Measurements from ENCODE around the gene CDC45.

The CDC45 gene

DNA sequence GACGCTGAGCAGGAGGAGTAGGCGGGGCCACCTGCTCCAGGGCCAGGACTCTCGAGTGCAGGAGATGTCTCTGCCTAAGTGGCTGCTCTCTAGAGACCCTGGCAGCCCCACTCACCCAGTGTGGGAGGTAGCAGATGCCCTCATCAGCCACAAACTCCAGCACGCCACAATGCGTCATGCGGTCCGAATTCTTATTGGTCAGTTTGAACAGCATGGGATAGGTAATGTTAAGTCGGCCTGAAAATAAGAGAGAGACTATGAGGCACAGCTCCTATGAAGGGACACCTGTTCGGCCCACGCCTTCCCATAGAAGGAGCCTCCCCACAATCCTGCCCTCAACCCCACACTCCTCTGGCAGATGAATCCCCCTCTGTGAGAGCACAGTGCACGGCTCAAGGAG lies 8.1 kb upstream of the CDC45 start:
- no peak for DNase-seq

DNA sequence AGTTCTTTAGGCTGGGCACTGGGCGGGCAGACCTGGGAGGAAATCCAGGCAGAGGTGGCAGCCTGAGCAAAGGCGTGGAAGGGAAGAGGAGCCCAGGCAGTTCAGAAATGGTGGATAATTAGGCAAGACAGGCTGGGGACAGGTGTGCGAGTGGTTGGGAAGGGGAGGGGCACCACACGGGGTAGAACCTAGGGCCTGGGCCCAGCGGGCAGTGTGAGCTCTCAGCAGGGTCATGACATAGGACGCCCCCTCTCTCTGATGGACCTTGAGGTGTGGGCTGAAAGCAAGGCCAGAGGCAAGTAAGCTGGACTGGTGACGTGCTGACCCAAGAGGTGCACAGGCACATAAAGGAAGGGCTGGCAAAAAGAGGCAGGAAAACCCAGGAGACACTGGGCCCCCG lies 7.5 kb upstream of the CDC45 start:
- DNase-seq = no peak

DNA sequence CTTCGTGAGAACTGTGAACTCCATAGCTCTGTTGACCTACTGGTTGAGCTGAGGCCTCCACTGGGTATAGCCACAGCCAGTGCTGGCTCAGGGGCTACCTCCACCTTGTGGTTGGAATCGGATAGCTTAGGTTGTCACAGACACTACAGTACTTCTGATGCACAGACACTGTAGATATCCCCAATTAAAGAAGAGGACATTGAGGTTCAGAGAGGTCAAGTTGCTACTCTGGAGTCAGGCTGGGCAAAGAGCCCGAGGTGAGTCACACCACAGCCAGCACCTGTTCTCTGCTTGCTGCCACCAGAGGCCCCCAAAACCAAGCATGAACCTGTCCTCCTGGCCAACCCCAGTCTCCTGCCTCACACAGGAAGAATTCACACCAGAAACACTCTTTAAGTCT lies 6.1 kb upstream of the CDC45 start:
- DNase-seq = no peak

DNA sequence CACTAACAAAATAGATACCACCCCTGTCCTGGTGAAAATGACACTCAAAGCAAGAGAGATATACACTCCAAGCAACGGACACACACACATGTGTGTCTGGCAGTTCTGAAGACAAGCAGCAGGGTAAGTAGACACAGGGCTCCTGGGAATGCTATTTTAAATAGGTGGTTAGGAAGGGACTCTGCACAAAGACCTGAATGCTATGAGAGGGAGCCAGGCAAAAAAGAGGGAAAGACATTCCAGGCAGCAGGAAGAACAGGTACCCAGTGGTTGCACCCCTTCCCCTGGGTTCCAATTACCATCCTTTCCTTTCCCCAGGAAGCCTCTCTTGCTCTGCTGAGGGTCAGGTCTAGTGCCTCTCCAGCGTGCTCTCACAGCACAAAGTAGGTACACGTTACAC lies 3.7 kb upstream of the CDC45 start:
- no peak for DNase-seq

DNA sequence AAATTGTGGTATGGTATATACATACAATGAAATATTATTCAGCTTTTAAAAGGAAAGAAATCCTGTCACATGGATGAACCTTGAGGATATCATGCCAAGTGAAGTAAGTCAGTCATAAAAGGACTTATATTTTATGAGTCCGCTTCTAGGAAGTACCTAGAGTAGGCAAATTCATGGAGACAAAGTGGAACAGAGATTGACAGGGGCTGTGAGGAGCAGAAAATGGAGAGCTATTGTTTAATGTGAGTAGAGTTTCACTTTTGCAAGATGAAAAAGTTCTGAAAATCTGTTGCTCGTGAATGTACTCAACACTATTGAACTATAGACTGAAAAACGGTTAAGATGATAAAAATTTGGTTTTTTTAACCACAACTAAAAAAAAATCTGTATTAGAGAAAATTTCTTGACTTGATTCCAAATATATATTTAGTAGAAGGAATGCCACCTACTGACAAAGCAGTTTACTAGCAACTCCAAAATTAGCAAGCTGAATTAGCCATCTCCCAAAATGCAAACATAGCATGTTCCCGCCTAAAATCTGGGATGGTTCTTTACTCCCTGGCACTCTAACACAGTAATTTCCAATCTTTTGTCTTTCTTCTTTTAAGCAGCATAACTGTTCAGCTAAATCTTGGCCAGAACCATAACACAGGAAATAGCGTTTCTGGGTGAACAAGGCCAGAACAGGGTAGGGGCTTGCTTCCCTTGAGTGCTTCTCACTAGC lies 2.2 kb upstream of the CDC45 start:
- no peak for DNase-seq

DNA sequence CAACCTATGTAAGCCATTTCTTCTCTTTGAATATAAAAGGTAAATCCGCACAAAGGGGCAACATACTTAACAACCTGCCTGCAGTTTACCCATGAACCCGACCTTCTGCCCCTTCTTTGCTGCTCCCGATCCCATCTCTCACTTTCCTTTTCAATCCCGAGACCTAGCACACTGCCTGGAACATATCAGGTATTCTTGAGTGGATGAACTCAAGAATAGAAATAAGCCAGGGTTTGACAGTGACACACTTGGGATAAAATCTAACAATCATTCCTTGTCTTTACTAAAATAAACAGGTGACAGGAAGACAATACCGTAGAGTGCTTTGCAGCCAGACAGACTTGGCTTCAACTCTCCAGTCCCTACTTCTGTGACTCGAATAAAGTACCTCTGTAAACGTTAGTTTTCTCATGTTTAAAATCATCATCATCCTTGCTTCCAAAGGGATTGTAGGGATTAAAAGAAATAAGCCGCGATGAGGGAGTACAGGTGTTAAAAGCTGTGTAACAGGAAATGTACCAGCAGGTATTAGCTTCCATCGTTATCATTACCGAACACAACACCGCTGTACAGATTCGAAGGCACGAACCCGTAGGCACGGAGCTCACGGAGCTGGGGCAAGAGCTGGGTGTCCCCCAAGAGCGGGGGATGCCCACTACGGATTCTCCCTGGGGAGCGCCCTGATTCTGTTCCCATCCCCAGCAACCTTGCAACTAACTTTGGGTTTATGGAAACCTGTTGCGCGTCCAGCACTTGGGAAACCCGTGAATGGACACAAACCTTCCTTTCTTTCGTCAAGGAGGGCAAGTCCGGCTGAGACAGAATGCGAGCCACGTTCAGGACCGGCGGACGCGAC lies 1.4 kb upstream of the CDC45 start:
- no peak for DNase-seq

DNA sequence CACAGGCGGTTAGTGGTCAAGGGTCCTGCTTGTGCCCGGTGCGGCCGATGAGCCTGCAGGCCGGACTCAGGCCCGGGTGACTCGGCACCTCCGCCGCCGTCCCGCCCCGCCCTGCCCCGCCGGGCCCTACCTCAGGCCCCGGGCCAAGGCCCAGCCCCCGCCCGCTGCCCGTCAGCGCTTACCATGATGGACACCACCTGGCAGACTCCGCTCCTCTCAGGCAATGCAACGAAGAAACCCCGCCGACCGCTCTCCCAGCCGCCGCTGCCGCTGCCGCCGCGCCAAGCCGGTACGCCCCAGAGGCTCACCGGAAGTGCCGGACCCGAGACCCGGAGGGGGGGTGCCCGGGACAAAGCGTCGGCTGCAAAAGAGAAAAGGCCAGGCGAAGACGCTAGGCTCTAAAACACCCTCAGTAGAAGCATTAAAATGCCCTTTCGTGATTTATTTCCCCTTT lies 792 bp upstream of the CDC45 start, which contains the start of gene UFD1:
TSS of gene UFD1 (minus strand) at position 293 of the 454 bp plus-strand sequence. CDS start at position 185, 108 bp downstream.
- DNase-seq = peak; percentile 82

DNA sequence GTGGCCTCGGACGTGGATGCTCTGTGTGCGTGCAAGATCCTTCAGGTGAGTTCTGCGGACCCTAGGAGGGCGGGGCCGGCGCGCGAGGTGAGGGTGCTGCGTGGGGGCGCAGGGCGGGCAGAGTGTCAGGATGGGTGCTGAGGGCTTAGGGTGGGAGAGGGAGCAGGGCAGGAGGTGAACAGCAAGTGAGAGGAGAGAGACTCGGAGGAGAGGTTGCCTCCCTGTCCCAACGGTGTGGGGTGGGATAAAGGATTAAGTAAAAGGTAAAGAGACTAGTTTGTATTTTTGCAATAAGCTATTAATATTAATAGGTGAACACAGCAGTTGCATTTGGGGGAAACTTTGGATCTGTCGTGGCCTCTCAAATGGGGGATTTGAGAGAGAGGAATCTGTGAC lies 451 bp downstream of the CDC45 start:
- no peak for DNase-seq

DNA sequence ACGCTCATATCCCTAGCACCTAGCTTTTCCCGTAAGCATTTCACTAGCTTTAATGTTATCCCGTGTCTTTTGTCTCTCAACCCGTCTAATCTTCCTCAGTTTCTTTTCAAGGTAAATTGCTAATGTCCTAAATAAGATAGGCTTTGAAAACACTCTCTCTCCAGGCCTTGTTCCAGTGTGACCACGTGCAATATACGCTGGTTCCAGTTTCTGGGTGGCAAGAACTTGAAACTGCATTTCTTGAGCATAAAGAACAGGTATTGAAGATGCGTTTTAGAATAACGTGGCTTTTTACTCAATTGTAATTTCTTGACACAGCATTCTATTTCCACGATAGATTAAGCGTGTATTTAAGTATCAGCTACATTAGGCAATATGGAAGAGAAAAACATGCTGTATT lies 1.1 kb downstream of the CDC45 start:
- DNase-seq = no peak

DNA sequence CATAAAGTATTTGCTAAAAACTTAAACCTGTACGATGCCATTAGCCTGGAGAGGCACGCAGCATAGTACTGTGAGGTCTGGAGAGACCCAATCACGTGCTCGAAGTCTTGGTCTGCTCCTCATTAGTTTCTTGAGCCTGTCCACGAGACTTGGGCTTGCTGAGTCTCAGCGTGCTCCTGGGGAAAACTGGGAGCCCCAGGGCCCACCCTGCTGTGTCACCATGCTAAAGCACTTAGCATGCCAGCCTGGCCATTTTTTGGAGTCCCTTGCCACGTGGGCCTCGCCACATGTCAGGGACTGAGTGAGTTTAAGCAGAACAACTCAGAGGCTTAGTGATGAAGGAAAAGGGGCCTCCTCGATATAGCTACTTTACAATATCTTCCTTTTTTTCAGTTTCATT lies 2.6 kb downstream of the CDC45 start:
- DNase-seq = no peak

DNA sequence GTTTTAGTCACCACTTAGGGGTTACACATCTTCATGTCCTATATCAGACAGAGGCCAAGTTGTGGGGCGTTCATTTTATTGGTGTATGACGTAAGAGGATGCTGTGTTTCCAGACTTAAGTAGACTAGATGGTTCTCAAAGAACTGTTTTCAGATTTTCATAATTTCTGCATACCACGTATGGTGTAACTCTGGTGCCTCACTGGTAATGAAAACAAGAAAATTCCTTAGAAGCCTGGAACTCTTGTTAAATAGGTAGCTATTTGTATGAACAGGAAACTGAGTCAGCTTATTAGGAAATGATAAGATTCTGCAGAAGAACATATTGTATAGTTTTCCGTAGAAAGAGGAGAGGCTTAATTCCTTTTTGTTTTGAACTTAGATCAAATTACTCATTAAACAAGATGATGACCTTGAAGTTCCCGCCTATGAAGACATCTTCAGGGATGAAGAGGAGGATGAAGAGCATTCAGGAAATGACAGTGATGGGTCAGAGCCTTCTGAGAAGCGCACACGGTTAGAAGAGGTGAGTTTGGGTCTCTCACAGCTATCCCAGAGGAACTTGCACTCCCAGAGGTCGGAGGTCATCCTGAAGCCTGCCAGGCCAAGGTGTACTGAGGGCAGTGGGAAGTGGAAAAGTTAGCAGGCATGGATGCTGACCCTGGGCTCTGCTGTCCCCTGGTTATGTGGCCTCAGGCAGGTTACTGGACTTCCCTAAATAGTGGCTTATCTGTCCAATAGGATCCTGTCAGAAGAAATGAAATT lies 3.9 kb downstream of the CDC45 start:
- DNase-seq = no peak

DNA sequence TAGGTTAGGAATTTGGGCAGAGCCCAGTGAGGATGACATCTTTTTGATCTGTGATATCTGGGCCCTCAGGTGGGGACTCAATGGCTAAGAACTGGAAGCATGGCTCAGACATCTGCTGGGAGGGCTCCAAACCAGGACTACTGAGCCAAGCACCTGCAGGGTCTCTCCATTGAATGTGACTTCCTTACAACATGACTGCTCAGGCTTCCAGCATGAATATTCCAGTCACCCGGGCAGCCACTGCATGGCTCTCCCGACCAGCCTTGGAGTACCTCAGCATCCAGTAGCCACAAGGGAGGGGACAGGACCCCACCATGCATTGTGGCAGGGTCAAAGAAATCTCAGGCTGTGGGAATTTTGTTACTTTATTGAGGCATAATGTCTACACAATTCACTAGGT lies 8.6 kb downstream of the CDC45 start:
- DNase-seq = no peak

DNA sequence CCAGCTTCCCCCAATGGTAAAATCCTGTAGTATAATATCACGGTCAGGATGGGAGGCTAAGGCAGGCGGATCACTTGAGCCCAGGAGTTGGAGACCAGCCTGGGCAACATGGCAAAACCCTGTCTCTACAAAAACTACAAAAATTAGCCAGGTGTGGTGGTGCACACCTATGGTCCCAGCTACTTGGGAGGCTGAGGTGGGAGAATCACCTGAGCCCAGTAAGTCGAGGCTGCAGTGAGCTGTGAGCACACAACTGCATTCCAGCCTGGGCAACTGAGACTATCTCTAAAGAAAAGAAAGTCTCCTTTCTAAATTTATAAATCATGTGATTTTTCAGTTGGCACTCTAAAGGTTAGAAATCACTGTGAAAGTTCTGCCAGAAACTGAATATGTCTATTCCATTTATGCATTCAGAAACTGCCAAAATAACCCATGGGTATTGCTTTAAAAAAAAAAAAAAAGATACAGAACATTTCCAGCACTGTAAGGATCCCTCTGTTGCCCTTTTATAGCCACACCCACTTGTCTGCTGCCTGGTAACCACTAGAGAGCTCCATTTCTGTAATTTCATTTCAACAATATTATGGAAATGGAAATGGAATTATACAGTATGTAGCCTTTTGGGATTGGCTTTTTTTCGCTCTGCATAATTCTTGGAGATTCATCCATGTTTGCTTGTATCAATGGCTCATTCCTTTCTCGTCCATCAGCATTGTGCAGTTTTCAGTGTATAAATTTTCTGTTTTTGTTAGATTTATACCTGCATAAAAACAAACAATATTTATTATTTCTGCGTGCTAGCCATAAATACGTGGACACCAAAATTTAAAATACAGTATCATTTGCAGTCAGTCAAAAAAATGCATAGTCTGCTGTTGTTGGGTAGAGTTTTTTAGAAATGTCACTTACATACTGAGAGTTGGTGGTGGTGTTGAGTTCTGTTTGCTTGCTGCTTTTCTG lies 9.4 kb downstream of the CDC45 start:
- no peak for DNase-seq

DNA sequence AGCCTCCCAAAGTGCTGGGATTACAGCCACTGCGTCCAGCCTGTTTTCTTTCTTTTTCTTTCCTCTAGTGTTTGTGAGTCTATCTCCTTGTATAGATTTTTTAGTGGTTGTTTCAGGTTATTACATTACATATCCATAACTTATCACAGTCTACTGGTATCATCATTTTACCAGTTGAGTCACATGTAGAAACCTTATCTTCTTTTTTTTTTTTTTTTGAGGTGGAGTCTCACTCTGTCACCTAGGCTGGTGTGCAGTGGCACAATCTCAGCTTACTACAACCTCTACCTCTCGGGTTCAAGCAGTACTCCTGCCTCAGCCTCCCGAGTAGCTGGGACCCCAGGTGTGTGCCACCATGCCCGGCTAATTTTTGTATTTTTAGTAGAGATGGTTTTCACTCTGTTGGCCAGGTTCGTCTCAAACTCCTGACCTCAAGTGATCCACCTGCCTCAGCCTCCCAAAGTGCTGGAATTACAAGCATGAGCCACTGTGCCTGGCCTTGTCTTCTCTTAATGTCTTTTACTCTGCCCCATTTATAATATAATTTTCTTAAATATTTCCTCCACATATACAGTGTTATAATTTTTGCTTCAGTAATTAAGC lies 11.0 kb downstream of the CDC45 start:
- no peak for DNase-seq

DNA sequence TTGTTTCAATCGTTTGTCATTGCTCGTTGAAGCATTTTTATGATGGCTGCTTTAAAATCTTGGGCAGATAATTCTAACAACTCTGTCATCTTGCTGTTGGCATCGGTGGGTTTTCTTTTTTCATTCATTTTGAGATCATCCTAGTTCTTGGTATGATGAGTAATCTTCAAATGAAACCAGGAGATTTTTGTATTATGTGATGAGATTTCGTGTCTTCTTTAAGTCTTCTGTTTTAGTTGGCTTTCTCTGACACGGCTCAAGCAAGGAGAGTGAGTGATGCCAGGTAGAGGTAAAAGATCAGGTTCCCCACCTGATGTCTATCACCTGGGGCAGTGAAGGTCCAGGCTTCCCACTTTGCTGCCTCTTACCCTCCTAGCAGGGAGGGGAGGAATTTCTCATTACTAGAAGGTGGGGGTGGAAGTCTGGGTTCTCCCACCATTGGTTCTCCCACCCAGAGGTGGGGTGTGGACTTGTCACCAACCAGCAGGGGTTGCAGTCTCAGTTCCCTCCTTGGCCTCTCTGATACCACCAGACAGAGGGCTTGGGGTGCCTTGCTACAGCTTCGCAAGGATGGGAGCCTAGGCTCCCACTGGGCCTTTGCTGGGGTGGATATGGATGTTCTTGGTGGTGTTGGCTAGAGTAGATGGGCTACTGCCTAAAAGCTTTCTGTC lies 12.9 kb downstream of the CDC45 start:
- no peak for DNase-seq

DNA sequence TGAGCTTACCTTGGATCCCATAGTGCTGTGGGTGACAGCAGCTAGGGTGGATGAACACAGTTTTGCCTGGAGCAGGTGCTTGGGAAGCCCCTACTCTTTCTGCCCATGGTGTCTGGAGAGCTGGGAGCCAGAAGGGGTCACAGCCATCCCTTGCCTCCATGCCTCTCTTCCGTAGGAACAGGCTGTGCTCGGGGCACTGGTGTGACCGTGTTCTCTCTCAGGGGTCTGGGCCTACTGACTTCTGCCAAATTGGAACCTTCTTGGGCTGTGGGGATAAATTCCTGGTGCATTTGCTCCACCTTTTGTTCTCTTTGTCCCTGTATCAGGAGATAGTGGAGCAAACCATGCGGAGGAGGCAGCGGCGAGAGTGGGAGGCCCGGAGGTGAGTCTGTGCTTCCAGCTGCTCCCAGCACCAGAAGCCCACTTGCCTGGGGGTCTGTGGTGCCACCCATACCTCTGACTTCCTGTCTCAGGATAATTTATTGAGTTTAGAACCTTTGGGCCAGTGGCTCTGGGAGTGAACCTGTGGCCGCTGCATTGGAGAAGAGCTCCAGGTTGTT lies 14.4 kb downstream of the CDC45 start:
- no peak for DNase-seq

DNA sequence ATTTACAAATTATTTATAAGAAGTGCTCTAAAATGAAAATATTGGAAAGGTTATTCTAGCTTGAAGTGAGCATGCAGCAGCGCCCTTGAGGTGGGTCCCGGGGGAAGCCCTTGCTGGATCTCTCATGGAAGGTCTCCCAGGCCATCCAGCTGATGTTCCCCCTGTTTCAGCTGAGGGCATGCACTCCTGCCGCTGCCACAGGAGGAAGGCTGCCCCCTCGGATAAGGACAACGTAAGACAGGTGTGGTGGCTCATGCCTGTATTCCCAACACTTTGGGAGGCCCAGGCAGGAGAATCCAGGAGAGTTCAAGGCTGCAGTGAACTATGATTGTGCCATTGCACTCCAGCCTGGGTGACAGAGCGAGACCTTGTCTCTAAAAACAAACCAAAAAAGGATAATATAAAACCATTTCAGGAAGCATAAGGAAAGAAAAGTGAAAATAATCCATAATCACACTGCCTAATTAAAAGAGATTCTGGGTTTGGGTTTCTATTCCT lies 15.0 kb downstream of the CDC45 start:
- no peak for DNase-seq

DNA sequence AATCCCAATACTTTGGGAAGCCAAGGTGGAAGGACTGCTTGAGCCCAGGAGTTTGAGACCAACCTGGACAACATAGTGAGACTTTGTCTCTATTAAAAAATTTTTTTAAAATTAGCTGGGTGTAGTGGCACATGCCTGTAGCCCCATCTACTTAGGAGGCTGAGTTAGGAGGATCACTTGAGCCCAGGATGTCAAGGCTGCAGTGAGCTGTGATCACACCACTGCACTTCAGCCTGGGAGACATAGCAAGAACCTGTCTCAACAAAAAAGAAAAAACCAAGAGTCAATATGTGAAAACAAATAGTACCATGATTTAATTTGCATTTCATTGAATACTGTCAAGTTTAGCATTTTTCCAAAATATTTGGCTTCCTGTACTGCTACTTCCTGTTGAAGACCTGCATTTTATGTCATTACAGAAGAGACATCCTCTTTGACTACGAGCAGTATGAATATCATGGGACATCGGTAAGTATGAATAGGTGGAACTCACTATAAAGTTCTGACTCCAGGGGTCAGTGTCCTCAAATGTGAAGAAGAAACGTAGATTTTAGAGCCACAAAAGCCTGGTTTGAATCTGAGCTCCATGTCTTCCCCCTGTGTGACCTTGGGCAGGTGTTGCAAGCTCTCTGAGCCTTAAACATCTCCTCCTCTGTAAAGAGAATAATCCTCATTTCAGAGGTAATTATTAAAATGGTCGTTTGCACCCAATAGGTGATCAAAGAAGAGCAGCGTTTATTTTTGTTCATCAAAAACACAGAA lies 16.0 kb downstream of the CDC45 start:
- DNase-seq = no peak

DNA sequence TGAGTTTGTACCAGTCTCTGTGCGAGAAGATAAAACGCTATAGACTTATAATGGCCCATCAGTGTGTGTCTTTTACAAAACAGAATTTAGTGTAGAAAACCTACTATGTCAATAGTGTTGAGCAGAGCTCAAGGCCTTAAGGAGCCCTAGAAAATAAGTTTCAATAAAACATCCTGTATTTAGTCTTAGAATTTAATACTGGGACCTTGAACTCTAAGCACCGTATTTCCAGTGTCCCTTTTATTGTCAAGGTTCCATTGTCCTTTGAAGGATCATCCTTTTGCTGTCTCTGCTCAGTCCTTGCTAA lies 16.6 kb downstream of the CDC45 start:
- no peak for DNase-seq

DNA sequence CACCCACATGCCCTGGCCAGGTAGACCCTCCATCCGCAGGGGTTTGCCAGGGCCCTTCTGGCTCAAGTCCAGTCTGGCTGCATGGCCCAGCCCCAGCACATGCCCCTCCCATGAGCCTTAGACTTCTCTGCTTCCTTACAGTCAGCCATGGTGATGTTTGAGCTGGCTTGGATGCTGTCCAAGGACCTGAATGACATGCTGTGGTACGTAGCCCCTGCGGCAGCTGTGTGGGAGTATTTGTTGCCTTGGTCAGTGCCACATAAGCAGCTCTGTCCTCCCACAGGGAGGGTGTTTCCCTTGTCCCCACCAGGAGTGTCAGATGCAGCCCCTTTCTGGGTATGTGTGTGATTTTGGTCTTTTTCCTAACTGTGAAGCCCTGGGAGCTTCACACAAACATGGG lies 17.5 kb downstream of the CDC45 start:
- DNase-seq = no peak
